GM12878 (cell line): ENCODE measurements around the gene OR6N1. TPM values are rescaled to one million over a fixed set of nuclear protein-coding genes. Genes with fewer than 3 reads are reported as not detected.

Source experiments
- ATAC-seq: fragments of 200-7000 bp; cut with Tn5 transposase; 3 replicates; pipeline ENCODE4 v1.9.1; 2020; ENCODE audit warnings: mild to moderate bottlenecking, moderate library complexity
- BruUV-seq: library from RNA; stranded (reverse); fragments of 400-500 nt; replicated peaks from 2 replicates; lab custom pipeline; 2021; lab: Mats Ljungman, UMichigan
- CTCF ChIA-PET: fragments of 300-600 bp; sonication (Branson Sonifier 250); formaldehyde crosslinking; extraction: SDS; loops from one replicate; lab custom pipeline; 2021; ENCODE audit warnings: inconsistent platforms; lab: Yijun Ruan, JAX
- POLR2A ChIA-PET: fragments of 350-600 bp; formaldehyde crosslinking; extraction: SDS; loops from one replicate; lab custom pipeline; 2021; ENCODE audit warnings: inconsistent platforms; lab: Charles Lee
- RAD21 ChIA-PET: fragments of 300-600 bp; sonication (Branson Sonifier 250); formaldehyde crosslinking; loops from one replicate; lab custom pipeline; 2023; ENCODE audit warnings: antibody characterized with exemption; ENCODE audit not compliant: unreplicated experiment; lab: Charles Lee
- SMC1A ChIA-PET: fragments of 300-600 bp; sonication (Branson Sonifier 250); formaldehyde crosslinking; loops from one replicate; lab custom pipeline; 2023; ENCODE audit not compliant: unreplicated experiment, uncharacterized antibody; lab: Charles Lee
- DNase-seq: peaks from one replicate; pipeline ENCODE4 v3.0.0-alpha.2; 2011; ENCODE audit warnings: low read depth, low spot score
- FAIRE-seq: peaks from 3 replicates; lab custom pipeline; 2011; peaks lifted over from hg19 to GRCh38; lab: Jason Lieb, UNC
- H2AFZ ChIP-seq: 2 replicates; pipeline ENCODE4 v1.6.0; 2011; ENCODE audit warnings: low read depth, low read length, control low read depth; ENCODE audit not compliant: control insufficient read depth
- H3K27ac ChIP-seq: 2 replicates; pipeline ENCODE4 v1.5.1; 2011; ENCODE audit warnings: control low read depth; ENCODE audit not compliant: control insufficient read depth, insufficient read depth
- H3K27me3 ChIP-seq, 2 experiments: replicated peaks in 1 of 2; 2 replicates each; pipeline versions ENCODE4 v1.6.0 to v1.6.1; 2011; ENCODE audit warnings: low read length in 1 of 2; ENCODE audit not compliant: control insufficient read depth in 2 of 2, insufficient read depth in 2 of 2
- H3K36me3 ChIP-seq, 2 experiments: 2 replicates each; pipeline ENCODE4 v1.5.1; 2011; ENCODE audit warnings: low read length in 1 of 2; ENCODE audit not compliant: control insufficient read depth in 2 of 2, insufficient read depth in 2 of 2
- H3K4me1 ChIP-seq: 2 replicates; pipeline ENCODE4 v1.6.1; 2011; ENCODE audit warnings: mild to moderate bottlenecking, low read length, moderate library complexity, mixed read lengths; ENCODE audit not compliant: control insufficient read depth, insufficient read depth
- H3K4me2 ChIP-seq: 2 replicates; pipeline ENCODE4 v1.6.0; 2011; ENCODE audit warnings: control low read depth; ENCODE audit not compliant: control insufficient read depth, insufficient read depth
- H3K4me3 ChIP-seq: fragments of 200-600 bp; sonication (generic); 2 replicates; pipeline ENCODE4 v1.5.1; 2016
- H3K79me2 ChIP-seq: 2 replicates; pipeline ENCODE4 v1.6.0; 2011; ENCODE audit warnings: low read length; ENCODE audit not compliant: control insufficient read depth, insufficient read depth
- H3K9ac ChIP-seq: 2 replicates; pipeline ENCODE4 v1.8.0; 2011; ENCODE audit warnings: low read length, control low read depth, mixed read lengths; ENCODE audit not compliant: control insufficient read depth, insufficient read depth
- H3K9me3 ChIP-seq: replicated peaks from 3 replicates; pipeline ENCODE4 v1.5.1; 2011; ENCODE audit warnings: mild to moderate bottlenecking, low read length; ENCODE audit not compliant: control insufficient read depth, insufficient read depth
- H4K20me1 ChIP-seq: 2 replicates; pipeline ENCODE4 v1.6.0; 2011; ENCODE audit not compliant: control insufficient read depth, insufficient read depth
- BCLAF1 ChIP-seq: fragments of 450-650 bp; IDR thresholded peaks from 2 replicates; pipeline ENCODE4 v1.6.1; 2017; ENCODE audit warnings: antibody characterized with exemption, mild to moderate bottlenecking, moderate library complexity
- BMI1 ChIP-seq: fragments of 450-650 bp; IDR thresholded peaks from 2 replicates; pipeline ENCODE4 v1.6.1; 2016; ENCODE audit warnings: mild to moderate bottlenecking, moderate library complexity, borderline replicate concordance
- CHD2 ChIP-seq: IDR thresholded peaks from 2 replicates; pipeline ENCODE4 v1.6.1; 2011; ENCODE audit warnings: low read depth, low read length, improper control_type of control experiment, borderline replicate concordance
- EZH2 ChIP-seq: IDR thresholded peaks from 2 replicates; pipeline ENCODE4 v1.6.1; 2012; ENCODE audit warnings: low read depth, mild to moderate bottlenecking, control low read depth, inconsistent platforms, low read length, borderline replicate concordance; ENCODE audit not compliant: control insufficient read depth
- GATAD2B ChIP-seq: fragments of 450-650 bp; conservative IDR thresholded peaks from 2 replicates; pipeline ENCODE4 v1.6.1; 2017; ENCODE audit warnings: low read depth, mild to moderate bottlenecking, moderate library complexity
- JUNB ChIP-seq: IDR thresholded peaks from 2 replicates; pipeline ENCODE4 v1.6.1; 2016; ENCODE audit warnings: antibody characterized with exemption, mild to moderate bottlenecking
- NFXL1 ChIP-seq: fragments of 450-650 bp; IDR thresholded peaks from 2 replicates; pipeline ENCODE4 v1.6.1; 2017; ENCODE audit warnings: antibody characterized with exemption, mild to moderate bottlenecking, borderline replicate concordance
- POLR2A ChIP-seq: IDR thresholded peaks from 2 replicates; pipeline ENCODE4 v1.6.1; 2011; ENCODE audit warnings: low read depth, mild to moderate bottlenecking, low read length
- RAD21 ChIP-seq: IDR thresholded peaks from 2 replicates; pipeline ENCODE4 v1.6.1; 2011; ENCODE audit warnings: mild to moderate bottlenecking, low read depth, low read length, moderate library complexity; ENCODE audit not compliant: insufficient read depth
- WGBS: methylation state at CpG from one replicate; pipeline ENCODE4 v1.1.6; 2016; ENCODE audit warnings: low lambda C conversion rate; ENCODE audit not compliant: insufficient replicate concordance, insufficient coverage; ENCODE audit errors: missing lambda C conversion rate; 5-methylcytosine and 5-hydroxymethylcytosine counted together
- in situ Hi-C: fragments of 300-500 bp; cut with MboI; formaldehyde crosslinking; loops from 9 replicates; pipeline ENCODE4 v1.14.3; 2018; ENCODE audit warnings: mixed read lengths
- intact Hi-C: fragments of 100-400 bp; cut with micrococcal nuclease; formaldehyde crosslinking; loops from one replicate; pipeline ENCODE4 v1.14.2; 2022; ENCODE audit not compliant: unreplicated experiment
- polyA plus RNA-seq, 11 experiments: library from polyadenylated mRNA; depleted of rRNA in 4 of 11; unstranded in 6 of 11; stranded (reverse) in 5 of 11; fragments of >200 nt; fragmentation: Nextera tagmentation in 4 of 11; fragmentation: Illumina TruSeq in 1 of 11; extraction: Ambion mirVana in 4 of 11; extraction: Trizol in 1 of 11; gene quantifications; 1 replicate in 1 of 11; 2 replicates in 10 of 11; pipeline versions ENCODE4 v1.2.1 to v1.2.3, GENCODE V29; 2011 to 2016; ENCODE audit warnings: inconsistent platforms in 2 of 11, missing spikeins in 2 of 11, low read depth in 1 of 11
- total RNA-seq, 4 experiments: library from RNA; depleted of rRNA in 3 of 4; stranded (reverse); fragments of >200 nt in 3 of 4; fragmentation: Illumina TruSeq in 1 of 4; extraction: Trizol in 1 of 4; gene quantifications; 2 replicates each; pipeline versions ENCODE4 v1.2.1 to v1.2.3, GENCODE V29; 2013 to 2021

OR6N1 gene
- total and polyA plus RNA-seq, 10 of the 15 experiments (the other 5 are each of a cell fraction or from before 2014, with no cell fraction given), result not detected

- intact Hi-C loops, result loop anchor here (10.0 kb wide), 1 partner anchor 166 kb away; no protein-coding TSS in a partner anchor
- ChIA-PET RAD21 (no interaction called here), SMC1A (interaction anchor here (0.6 to 0.9 kb wide), 4 partner anchors 16 to 551 kb away, joined by 3 to 5 read pairs (median 4); partner anchors contain the start of gene MNDA), CTCF (interaction anchor here (0.8 to 0.9 kb wide), 2 partner anchors 10 to 263 kb away, joined by 3 read pairs; no protein-coding TSS in a partner anchor), POLR2A (interaction anchor here (0.6 kb wide), 1 partner anchor 25 kb away, joined by 3 read pairs; no protein-coding TSS in a partner anchor)
- FAIRE-seq (no peak), ATAC-seq (no peak), DNase-seq (no peak)
- Histone ChIP-seq H3K4me1 (no peaks in the 10 kb centered on the region), H2AFZ (no peak overlapping the region), H3K79me2 (no peaks in the 10 kb centered on the region), H3K27ac (no peak overlapping the region), H3K9me3 (no peaks in the 10 kb centered on the region), H4K20me1 (no peaks in the 10 kb centered on the region), H3K4me3 (no peak overlapping the region), H3K36me3 (no peaks in the 10 kb centered on the region), H3K9ac (no peak overlapping the region), H3K4me2 (no peak overlapping the region), H3K27me3 (no peaks in the 10 kb centered on the region)
- BruUV-seq, result no TSS peak
- WGBS, result 82% methylated on average over 3 of the region's 3 CpGs
- in situ Hi-C loops, result no loop called here
- no peak for TF ChIP-seq CHD2
Measured at GRCh38 chr1:158809256-158809655, 37.3 kb upstream of the OR6N1 start.

GRCh38 chr1:158806916-158807536, 35.0 kb upstream of the OR6N1 start:
- intact Hi-C loops (loop anchor here (10.0 kb wide), 1 partner anchor 168 kb away; no protein-coding TSS in a partner anchor), in situ Hi-C loops (no loop called here)
- Histone ChIP-seq H3K4me1 (no peaks in the 10 kb centered on the region), H3K4me3 (no peak overlapping the region), H3K36me3 (no peaks in the 10 kb centered on the region), H2AFZ (no peak overlapping the region), H3K4me2 (no peak overlapping the region), H3K9me3 (no peaks in the 10 kb centered on the region), H3K27ac (no peak overlapping the region), H3K79me2 (no peaks in the 10 kb centered on the region), H3K27me3 (no peaks in the 10 kb centered on the region), H4K20me1 (no peaks in the 10 kb centered on the region), H3K9ac (no peak overlapping the region)
- ChIA-PET POLR2A (interaction anchor here (0.9 kb wide), 1 partner anchor 24 kb away, joined by 5 read pairs; the partner anchor contains the start of gene MNDA), SMC1A (interaction anchor here (1.2 kb wide), 1 partner anchor 26 kb away, joined by 4 read pairs; no protein-coding TSS in a partner anchor), RAD21 (interaction anchor here (0.7 to 1.0 kb wide), 2 partner anchors 11 to 26 kb away, joined by 3 read pairs; no protein-coding TSS in a partner anchor), CTCF (interaction anchor here (1.4 to 1.5 kb wide), 2 partner anchors 10 to 14 kb away, joined by 3 to 5 read pairs; no protein-coding TSS in a partner anchor)
- ATAC-seq (no peak), DNase-seq (no peak), FAIRE-seq (no peak)
- 69% methylated on average over 6 of the region's 6 CpGs for WGBS
- BruUV-seq, result no TSS peak
- TF ChIP-seq RAD21 (no peak), BMI1 (no peak), GATAD2B (no peak), BCLAF1 (no peak), POLR2A (no peak), NFXL1 (no peak), EZH2 (no peak), JUNB (no peak)
